ENCODE results near the gene CPNE2.

GRCh38 chr16:57093666-57094564 is 1.5 kb downstream of the CPNE2 start:
- TF ChIP-seq POLR2A (IDR thresholded peaks at IDR 0.05): no peak
- TF ChIP-seq CTCF (IDR thresholded peaks at IDR 0.05): no peak
